KOPT-K1 (cell line): ENCODE data around the gene ZNF383.
"Not testable (repeated sequence)": the region's sequence is repeated elsewhere in the genome, so short reads cannot be mapped to it uniquely, and the experiment has no call there.

Experiments used
- H3K27ac ChIP-seq: fragments of 200-600 bp; sonication (generic); 2 replicates; pipeline ENCODE4 v1.5.1; 2016; ENCODE audit warnings: antibody characterized with exemption, mild to moderate bottlenecking, low read depth, low read length; ENCODE audit not compliant: poor library complexity, severe bottlenecking
- H3K36me3 ChIP-seq: fragments of 200-600 bp; sonication (generic); 2 replicates; pipeline ENCODE4 v1.5.1; 2017; ENCODE audit warnings: antibody characterized with exemption, mild to moderate bottlenecking, low read length, moderate library complexity; ENCODE audit not compliant: insufficient read depth
- H3K9me3 ChIP-seq: fragments of 200-600 bp; sonication (generic); 2 replicates; pipeline ENCODE4 v1.5.1; 2017; ENCODE audit warnings: antibody characterized with exemption, low read length, mild to moderate bottlenecking; ENCODE audit not compliant: insufficient read depth, poor library complexity, severe bottlenecking

ZNF383 gene

GRCh38 chr19:37263028-37263427 is 45.0 kb downstream of the ZNF383 start:
- peaks cover 11% of the 10 kb centered on the region for H3K9me3 ChIP-seq
- H3K36me3 ChIP-seq, H3K27ac ChIP-seq: not testable (repeated sequence)

GRCh38 chr19:37267005-37267404 is 49.0 kb downstream of the ZNF383 start:
- not testable (repeated sequence) for H3K9me3 ChIP-seq, H3K36me3 ChIP-seq, H3K27ac ChIP-seq

- H3K36me3 ChIP-seq, H3K9me3 ChIP-seq, H3K27ac ChIP-seq: not testable (repeated sequence)
These were observed 49.7 kb downstream of the ZNF383 start for GRCh38 chr19:37267755-37268154.

GRCh38 chr19:37280656-37281055 is 62.6 kb downstream of the ZNF383 start:
- not testable (repeated sequence) for H3K27ac ChIP-seq, H3K9me3 ChIP-seq, H3K36me3 ChIP-seq

DNA sequence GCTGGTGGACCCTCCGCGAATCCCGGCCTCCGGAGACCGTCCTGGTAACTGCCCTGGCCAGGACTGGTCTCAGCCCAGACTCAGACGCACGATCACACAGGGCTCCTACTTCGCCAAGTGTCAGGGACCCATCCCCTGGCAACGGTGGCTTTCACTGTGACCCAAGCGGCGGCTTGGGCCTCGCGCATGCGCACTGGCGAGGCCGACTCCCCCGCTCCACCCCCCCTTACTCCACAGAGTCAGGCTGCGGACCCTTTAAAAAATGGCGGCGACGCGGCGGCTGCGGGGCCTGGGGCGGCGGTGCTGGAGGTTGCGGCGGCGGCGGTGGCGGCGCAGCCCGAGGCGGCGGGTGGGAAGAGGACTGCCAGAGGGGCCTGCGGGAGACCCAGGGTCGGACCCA is 66.0 kb downstream of the ZNF383 start:
- H3K9me3 ChIP-seq, H3K36me3 ChIP-seq, H3K27ac ChIP-seq: not testable (repeated sequence)

- peaks cover 17% of the 10 kb centered on the region for H3K9me3 ChIP-seq
- not testable (repeated sequence) for H3K27ac ChIP-seq, H3K36me3 ChIP-seq
These were observed 71.2 kb downstream of the ZNF383 start for GRCh38 chr19:37289229-37289628.

- not testable (repeated sequence) for H3K27ac ChIP-seq, H3K36me3 ChIP-seq
- peaks cover 17% of the 10 kb centered on the region for H3K9me3 ChIP-seq
These were observed 75.3 kb downstream of the ZNF383 start for GRCh38 chr19:37292998-37293939.

DNA sequence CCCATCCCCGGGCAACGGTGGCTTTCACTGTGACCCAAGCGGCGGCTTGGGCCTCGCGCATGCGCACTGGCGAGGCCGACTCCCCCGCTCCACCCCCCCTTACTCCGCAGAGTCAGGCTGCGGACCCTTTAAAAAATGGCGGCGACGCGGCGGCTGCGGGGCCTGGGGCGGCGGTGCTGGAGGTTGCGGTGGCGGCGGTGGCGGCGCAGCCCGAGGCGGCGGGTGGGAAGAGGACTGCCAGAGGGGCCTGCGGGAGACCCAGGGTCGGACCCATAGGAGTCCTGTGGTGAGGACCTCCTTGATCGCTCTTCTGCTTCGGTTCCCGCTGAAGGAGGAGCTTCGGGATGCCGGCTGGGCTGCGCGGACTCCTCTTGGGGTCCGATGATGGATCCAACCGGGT is 76.2 kb downstream of the ZNF383 start:
- peaks cover 14% of the 10 kb centered on the region for H3K9me3 ChIP-seq
- H3K36me3 ChIP-seq, H3K27ac ChIP-seq: not testable (repeated sequence)
